ENCODE results near the gene SCYL3.
"Not testable (repeated sequence)": the region's sequence is repeated elsewhere in the genome, so short reads cannot be mapped to it uniquely, and the experiment has no call there.

The SCYL3 gene, protein sequence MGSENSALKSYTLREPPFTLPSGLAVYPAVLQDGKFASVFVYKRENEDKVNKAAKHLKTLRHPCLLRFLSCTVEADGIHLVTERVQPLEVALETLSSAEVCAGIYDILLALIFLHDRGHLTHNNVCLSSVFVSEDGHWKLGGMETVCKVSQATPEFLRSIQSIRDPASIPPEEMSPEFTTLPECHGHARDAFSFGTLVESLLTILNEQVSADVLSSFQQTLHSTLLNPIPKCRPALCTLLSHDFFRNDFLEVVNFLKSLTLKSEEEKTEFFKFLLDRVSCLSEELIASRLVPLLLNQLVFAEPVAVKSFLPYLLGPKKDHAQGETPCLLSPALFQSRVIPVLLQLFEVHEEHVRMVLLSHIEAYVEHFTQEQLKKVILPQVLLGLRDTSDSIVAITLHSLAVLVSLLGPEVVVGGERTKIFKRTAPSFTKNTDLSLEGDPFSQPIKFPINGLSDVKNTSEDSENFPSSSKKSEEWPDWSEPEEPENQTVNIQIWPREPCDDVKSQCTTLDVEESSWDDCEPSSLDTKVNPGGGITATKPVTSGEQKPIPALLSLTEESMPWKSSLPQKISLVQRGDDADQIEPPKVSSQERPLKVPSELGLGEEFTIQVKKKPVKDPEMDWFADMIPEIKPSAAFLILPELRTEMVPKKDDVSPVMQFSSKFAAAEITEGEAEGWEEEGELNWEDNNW

DNA sequence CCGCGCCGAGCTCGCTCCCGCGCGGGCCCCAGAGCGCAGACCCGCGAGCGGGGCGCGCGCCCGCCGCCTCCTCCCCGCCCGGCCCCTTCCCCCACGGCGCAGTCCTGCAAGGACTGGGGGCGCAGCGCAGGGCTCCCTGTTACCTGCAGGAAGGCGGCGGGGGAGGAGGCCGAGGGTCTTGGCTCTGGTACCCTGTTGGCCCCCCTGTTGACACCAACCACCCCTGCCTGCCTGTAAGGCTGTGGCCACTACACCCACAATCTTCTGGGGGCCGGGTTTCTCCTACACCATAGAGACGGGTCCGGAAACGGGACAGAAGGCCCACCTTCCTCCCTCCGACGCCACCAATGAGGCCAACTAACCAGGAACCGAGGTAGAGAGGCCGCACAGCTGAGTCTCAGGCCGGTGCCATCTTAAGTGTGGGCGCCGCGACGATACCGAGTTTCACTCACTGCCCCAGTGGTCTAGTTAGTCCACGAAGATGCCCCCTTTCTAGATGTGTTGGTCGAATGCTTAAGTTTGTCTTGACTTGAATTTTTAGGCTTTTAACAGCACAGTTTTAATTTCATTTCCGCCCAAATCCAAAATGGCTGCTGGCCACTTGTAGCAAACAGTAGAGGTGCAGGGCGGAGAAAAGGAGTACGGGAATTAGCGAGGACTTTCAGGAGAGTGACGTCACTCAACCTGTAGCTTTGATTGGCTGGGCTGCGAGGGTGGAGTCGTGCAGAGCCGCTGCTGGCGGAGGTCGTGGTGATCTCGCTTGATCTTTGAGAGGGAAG is at the start of gene SCYL3:
Gene SCYL3 (minus strand): TSS at position 252 of the 779 bp plus-strand sequence. CDS start 5,056 bp downstream, outside the sequence.
- peak; percentile 100 for DNase-seq

DNA sequence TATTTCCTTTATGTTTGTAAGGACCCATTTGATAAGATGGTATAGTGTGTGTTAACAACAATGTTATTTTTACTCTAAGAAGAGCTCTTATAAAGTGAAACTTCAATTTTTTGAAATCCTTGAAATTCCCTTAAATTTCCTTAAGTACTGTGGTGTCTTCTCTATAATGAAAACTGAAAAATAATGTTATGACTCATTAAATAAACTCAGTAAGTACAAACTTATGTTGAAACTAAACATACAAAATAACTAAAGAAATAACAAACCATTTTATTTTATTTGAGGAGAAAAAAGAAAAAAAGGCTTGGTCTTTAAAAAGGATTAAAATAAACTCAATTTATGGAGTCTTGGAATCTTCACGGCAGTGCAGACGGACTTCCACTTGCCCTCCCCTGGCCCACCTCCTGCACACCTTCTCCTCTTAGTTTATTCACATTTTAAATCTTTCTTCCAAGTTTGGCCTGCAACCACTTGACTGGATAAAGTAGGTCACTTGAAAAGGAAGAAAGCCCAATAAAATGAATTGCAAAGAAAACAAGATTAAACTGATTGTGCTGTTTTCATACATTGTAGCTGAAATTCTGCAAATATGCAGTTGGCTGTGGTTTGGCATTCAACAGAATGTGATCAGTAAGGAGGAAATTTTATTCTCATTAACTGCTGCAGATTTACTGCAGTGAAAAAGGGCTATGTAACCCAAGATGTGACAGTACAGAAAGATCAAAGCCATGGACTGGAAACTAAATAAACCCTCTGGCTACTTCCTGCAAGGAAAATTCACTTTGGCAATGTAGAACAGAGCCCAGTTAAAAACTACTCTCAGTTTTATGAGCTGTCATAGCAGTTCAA is 48.5 kb upstream of the SCYL3 start:
- no peak for DNase-seq

DNA sequence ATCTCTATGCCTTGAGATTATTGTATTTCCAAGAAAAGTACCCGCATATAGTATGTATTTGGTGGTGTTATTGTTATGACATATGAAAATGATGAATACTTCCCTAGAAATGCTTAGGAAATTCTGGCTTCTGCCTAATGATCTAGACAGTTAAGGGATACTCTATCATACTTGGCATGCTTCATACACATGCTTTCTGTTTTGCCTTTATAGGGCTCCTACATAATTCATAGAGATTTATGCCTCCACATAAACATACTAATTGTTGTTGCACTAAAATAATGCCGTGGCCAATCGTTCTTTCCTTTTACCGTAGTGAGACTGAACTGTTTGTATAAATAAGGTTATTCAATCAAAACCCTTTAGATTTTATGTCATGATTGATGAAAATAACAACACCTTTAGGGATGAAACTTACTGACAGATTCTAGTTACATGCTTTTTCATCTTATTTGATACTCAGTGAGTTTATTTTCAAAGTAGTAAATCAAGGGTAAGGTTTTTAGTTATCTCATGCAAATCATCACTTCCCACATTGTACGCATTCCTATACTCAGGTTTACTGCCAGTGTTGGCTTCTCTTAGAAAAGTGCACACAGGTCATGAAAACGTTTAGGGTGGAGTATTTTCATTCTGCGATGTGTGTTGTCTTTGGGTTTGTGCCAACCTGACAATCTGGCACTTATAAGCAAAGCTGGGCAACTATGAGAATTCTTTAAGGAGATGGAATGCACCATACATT is 40.5 kb upstream of the SCYL3 start:
- no peak for DNase-seq

DNA sequence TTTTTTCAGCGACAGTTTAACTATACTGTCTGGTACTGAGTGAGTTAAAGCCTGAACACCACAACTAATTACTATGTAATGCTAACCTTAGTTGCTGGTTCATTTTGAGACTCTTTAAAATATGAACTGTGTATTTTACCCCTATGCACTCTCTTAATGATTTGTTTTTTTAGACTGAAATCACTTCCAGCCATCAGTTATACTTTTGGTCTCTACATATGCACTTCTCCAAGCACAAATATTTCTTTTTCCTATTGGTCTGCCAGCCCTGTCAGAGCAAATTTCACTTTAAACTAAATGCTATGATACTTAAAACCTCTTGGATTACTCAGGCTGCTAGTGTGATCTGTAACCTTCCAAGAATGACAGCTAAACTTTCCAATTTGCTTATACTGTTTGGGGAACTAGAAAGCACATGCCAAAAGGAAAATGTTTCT is 38.1 kb upstream of the SCYL3 start:
- no peak for DNase-seq

DNA sequence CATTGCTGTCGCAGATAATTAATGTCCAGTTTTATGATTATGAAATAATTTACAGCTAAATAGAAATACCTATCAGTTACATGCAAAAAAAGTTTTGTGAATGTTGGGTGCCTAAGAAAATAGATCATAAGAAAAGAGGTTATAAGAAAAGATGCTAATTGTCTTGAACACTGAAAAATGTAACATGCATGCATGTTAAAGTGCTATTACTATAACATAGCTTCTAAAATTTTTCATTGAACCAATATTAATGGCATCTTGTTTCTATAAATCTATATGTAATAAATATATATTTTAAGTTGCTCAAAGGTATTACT is 35.5 kb upstream of the SCYL3 start:
- DNase-seq: no peak

DNA sequence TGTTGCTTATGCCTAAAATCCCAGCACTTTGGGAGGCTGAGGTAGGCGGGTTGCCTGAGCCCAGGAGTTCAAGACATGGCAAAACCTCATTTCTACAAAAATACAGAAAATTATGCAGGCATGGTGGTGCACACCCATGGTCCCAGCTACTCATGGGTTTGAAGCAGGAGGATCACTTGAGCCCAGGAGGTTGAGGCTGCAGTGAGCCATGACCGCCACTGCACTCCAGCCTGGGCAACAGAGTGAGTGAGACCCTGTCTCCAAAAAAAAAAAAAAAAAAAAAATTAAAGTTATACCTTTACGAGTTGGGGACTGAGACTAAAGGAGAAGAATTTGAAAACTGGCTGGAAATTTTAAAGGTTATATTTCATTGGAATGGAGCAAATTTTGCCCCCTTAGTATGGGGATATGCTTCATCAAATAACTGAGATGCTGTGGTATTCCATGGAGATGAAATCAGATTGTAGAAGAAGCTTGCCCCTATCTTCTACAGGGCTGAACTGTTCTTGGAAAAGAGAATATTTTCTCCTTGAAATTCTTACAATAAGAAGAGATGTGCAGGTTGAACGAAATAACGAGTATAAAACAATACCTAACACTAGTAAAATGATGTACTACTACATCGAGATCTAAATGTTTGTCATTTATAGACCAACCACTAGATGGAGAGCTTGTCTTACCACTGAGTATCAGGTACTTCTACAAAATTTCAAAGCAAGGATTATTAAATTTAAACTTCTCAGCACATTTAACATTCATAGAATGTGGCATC is 34.9 kb upstream of the SCYL3 start:
- DNase-seq: peak; percentile 76

DNA sequence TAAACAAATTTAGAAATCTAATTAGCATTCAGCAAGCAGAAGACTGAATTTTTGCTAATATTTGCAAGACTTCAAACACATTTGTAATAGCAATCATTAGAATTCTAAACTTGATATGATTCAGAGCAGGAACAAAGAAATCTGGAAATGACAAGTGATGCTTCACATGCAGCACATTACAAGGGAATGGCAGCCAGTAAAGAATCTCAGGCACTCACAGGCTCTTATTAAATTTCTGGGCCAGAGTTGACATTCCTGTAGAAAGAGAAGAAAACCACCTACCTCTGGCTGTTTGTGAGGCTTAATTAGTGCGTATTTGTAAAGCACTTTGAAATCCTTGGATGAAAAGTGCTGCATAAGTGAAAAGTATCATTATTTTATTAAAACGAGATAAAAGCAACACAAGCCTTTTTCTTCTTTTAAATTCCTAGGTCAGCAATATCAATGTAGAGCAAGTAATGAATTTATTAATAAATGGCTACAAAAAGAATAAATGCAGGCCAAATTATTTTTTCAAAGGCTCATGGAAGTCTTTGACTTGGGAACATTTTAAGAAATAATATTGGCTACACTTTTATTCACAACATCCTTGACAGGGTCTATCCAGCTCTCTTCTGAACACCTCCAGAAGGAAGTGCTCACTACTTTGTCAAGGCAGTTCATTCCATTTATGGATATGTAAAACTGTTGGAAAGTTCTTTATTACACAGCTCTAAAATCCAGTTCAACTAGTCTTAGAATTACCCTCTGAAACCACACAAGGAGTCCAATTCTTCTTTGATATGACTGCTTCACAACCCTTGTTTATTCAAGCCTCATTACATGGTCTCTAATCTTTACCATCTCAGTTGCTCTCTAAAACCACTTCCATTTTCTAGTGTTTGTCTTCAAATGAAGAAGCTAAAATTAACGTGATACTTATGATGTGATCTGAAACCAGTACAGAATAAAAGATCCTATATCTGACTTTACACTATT is 32.1 kb upstream of the SCYL3 start:
- no peak for DNase-seq

DNA sequence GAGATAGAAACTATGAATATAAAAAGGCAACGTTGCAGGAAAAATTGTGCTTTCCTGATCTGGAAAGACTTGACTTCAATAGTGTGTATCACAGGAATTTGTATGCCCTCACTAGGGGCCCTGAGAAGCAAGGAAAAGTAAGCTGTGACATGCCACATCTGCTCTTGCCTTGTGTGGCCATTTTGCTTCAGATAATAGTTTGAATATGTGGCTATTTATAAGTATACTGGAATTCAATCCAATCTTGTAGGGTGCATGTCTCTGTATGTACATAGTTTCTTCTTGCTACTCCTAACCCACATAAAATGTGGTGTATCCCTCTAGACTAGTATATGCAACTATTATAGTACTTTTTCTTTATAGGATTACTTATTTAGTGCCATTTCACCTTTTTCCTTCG is 31.1 kb upstream of the SCYL3 start:
- DNase-seq: no peak

DNA sequence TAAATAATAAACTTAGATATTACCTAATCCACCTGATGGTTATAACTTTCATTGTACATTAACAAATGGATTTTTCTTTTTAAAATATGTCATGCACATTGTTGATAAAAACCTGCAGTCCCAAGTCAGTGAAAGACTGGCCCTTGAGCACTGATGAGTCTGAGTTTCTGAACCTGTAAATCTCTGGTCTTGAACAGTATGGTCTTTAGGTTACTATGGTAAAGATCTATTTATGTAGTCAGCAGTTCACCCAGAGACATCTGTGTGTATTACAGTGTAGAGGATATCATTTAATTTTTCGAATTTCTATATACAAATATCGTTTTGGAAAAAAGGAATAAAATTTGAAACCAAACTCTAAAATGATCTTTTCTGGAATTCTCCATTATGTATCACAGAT is 30.4 kb upstream of the SCYL3 start:
- no peak for DNase-seq

DNA sequence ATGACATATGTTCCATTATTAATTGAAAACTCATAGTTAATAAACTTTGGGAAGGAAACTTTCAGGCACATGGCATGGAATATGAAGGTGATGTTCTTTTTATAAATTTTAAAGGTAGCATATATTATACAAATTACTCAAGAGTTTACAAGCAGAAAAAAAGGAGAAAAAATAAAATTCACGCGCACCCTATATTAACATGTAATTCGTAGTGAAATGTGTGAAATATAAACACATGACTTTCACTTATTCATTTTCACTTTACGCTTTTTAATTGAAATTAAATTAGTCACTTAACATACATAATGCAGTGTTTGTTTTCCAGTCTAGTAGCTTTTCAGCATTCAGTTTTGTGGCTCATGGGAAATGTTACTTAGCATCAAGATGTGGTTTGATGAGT is 27.4 kb upstream of the SCYL3 start:
- no peak for DNase-seq

DNA sequence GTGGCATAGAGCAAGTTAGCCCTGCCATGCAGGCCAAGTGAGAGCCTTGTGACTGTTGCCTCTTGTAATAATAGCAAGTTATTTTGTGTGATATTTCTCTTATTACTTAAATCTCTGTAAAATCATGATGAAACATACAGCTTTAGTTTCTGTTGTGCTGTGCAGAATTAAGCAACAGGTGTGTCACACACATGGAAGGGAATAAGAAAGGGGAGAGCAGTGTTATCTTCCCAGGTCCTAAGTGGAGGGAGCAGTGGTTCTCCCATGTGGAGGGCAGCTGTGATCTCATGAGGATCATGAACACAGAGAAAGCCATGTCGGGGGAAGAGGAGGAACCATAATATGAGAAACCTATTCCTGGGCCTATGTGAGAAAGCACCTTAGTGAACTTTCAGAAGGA is 25.2 kb upstream of the SCYL3 start:
- no peak for DNase-seq

DNA sequence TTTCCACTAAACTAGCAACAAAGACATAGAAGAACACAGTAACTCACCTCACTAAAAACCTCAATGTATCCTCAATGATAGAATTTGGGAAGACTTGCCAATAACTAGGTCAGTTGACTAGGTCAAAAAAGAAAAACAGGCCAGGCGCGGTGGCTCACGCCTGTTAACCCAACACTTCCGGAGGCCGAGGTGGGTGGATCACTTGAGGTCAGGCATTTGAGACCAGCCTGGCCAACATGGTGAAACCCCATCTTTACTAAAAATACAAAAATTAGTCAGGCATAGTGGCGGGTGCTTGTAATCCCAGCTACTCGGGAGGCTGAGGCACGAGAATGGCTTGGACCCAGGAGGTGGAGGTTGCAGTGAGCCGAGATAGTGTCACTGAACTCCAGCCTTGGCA is 24.5 kb upstream of the SCYL3 start:
- DNase-seq: not testable (repeated sequence)

DNA sequence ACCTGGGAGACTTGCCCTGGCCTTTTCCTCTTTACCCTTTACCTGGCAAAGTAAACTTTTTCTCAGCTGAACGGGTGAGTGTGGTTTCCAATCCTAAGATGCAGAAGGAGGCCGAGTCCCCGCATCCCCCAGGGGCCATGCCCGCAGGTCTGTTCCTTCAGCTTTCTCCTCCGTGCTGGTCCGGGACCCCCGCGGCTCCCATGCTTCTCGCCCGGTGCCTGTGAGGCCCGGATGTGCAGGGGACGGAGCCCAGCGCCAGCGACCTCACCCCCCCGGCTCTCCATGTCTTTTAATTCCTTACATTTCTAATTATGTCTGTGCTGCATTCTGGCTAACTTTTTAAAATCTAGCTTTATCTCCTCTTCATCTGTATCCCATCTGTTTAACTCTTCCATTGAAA is 21.5 kb upstream of the SCYL3 start:
- DNase-seq: no peak

DNA sequence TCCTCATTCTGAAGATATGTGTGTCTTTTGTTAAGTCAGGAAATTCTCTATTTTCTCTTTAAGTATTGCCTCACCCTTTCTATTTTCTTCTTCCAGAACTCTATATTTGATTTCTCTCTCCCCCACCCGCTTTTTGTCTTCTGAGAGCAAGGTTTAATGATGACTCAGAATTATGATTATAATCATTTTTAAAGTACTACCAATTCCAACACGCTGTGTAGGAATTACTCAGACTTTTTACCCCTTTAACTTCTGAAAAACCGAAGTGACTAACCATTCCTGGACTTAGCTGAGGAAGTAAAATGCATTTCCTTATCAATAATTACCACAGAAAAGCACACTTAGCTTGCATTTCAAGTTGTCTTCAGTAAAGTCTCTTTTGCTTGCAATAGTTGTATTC is 20.8 kb upstream of the SCYL3 start:
- DNase-seq: no peak

DNA sequence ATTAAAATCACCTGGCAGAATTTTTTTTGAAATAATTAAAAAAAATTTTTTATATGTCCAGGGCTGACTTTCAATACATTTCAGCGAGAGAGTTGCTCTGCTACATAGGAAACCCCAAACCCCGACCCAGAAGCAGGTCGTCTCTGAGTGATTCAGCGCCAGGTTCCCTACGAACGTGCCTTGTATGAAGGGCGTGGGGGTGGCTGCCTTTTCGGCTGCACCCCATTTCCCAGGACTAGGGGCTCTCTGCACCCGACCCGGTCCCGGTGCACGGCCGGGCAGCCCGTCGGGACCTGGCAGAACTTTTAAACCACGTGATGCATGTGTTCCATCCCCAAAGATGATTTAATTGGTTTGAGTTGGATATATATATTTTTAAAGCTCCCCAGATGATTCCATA is 15.8 kb upstream of the SCYL3 start:
- no peak for DNase-seq

DNA sequence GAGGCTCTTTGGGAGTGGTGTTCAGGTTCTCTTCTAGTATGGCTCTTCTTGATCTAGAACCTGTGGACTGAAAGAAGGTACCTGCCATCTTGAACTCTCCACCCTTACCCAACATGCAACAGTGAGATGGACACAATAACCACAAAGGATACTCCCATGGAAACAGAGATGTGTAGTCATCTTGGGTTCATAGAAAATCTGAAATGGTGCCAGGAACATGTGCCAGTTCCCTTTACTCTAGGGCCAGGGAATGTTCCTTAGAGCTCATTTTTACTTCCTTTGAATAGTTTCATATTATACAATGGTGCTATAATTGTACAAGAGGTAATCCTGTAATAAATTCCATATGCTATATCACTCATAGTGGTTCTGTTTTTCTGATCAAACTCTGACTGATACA is 13.2 kb upstream of the SCYL3 start:
- DNase-seq: no peak

DNA sequence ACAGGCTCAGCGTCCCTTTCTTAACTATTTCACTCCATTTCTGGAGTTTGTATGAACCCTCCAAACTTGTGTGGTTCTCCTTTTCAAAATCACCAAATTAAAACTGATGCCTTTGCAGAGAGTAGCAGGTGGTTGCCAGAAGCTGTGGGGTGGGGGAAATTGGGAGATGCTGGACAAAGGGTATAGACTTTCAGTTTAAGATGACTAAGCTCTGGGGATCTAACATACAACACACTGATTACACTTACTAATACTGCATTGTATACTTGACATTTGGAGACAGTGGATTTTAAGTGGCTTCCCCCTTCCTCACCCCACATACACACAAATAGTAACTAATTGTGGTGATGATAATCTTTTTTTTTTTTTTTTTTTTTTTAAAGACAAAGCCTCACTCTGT is 11.1 kb upstream of the SCYL3 start:
- no peak for DNase-seq

DNA sequence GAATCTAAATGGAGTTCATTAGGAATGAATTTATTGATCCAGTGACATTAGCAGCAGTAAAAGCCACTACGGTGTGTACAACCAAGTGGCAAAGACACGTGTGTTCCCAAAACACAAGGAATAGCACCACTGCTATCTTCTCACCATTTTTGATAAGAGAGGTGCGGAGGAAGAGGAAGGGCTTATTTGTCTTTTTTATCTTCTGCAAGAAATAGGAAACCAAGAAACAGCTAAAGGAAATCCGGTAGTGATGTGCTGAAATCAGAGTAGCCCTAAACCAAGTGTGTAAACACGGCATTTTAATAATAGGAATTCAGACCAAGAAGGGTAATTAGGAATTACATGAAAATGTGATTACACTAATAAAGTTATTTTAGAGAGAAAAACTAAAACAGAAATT is 9.1 kb upstream of the SCYL3 start:
- no peak for DNase-seq

DNA sequence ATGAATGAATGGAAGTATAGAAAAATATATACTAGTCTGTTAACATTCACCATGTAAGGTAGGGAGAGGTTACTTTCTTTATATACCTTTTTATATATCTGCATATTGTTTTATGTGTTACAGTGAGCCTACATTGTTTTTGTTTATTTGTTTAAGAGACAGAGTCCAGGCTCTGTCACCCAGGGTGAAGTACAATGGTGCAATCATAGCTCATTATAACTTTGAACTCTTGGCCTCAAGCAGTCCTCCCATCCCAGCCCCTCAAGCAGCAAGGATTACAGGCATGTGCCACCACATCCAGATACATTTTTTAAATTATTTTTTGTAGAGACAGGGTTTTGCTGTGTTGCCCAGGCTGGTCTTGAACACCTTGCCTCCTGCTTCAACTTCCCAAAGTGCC is 7.4 kb upstream of the SCYL3 start:
- no peak for DNase-seq

DNA sequence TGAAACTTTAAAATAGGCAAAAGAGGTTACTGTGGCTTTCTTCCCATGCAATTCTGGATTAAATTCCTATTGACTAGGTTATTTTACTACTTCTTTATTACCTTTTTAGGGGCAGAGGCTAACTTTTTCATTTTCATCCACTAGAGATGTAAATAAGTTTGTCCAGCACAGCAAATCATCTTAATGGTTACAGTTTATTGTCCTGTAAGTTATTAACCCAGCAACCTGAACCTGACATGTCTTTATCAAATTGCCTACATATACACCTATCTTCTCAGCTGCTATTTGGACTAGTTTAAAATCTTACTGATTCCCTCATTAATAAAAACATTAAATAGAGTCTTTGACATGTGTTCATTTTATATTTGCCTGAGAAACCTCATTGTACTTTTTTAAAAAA is 6.9 kb upstream of the SCYL3 start:
- no peak for DNase-seq

Data from NCI-H1092 treated with DMSO at 0.1 percent for 48 hours (cell line).